ENCODE measurements around the gene SSR4. TPM values are rescaled to one million over a fixed set of nuclear protein-coding genes. Genes with fewer than 3 reads are reported as not detected.

Gene SSR4
- total RNA-seq, 1 experiment from 2014 or later = 179 TPM

GRCh38 chrX:153800177-153800722 lies 5.8 kb downstream of the SSR4 start:
- no peak overlapping the region for H2BK15ac ChIP-seq (ENCODE audit: low read depth, low read length)
- no peaks in the 10 kb centered on the region for H3K27me3 ChIP-seq (ENCODE audit: insufficient read depth, low read length)
- no peak overlapping the region for H3T11ph ChIP-seq (ENCODE audit: low read length)
- no peak overlapping the region for H4K5ac ChIP-seq (ENCODE audit: insufficient read length, low read depth, low read length)
- no peak overlapping the region for H3K4ac ChIP-seq (ENCODE audit: low read depth, low read length)
- no peak overlapping the region for H3K9ac ChIP-seq (ENCODE audit: extremely low read depth, insufficient read length, low read length)
- no peak overlapping the region for H2BK20ac ChIP-seq (ENCODE audit: low read depth, low read length, poor library complexity, severe bottlenecking)
- H4K8ac ChIP-seq (replicated peaks; ENCODE audit: insufficient read length, low read depth, low read length) = no peak overlapping the region
- peaks cover 55 to 75% of the 10 kb centered on the region in 2 experiments for H3K9me3 Mint-ChIP-seq
- H3K23me2 ChIP-seq (ENCODE audit: insufficient read length, low read depth, low read length, poor library complexity, severe bottlenecking) = no peaks in the 10 kb centered on the region
- H4K91ac ChIP-seq (ENCODE audit: insufficient read length, low read depth, low read length) = no peak overlapping the region
- peaks cover 15% of the 10 kb centered on the region for H3K9me3 ChIP-seq (ENCODE audit: control insufficient read depth, low read depth, low read length)
- no peak overlapping the region for H3K56ac ChIP-seq (ENCODE audit: insufficient read length, low read depth, low read length)
- no peak overlapping the region for H3K14ac ChIP-seq (ENCODE audit: insufficient read depth, low read length)
- TF ChIP-seq, protein P1, sequence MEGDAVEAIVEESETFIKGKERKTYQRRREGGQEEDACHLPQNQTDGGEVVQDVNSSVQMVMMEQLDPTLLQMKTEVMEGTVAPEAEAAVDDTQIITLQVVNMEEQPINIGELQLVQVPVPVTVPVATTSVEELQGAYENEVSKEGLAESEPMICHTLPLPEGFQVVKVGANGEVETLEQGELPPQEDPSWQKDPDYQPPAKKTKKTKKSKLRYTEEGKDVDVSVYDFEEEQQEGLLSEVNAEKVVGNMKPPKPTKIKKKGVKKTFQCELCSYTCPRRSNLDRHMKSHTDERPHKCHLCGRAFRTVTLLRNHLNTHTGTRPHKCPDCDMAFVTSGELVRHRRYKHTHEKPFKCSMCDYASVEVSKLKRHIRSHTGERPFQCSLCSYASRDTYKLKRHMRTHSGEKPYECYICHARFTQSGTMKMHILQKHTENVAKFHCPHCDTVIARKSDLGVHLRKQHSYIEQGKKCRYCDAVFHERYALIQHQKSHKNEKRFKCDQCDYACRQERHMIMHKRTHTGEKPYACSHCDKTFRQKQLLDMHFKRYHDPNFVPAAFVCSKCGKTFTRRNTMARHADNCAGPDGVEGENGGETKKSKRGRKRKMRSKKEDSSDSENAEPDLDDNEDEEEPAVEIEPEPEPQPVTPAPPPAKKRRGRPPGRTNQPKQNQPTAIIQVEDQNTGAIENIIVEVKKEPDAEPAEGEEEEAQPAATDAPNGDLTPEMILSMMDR (conservative IDR thresholded peaks at IDR 0.05) = no peak
- no peaks in the 10 kb centered on the region for H3K79me2 ChIP-seq (ENCODE audit: insufficient read depth, low read length)
- H2BK12ac ChIP-seq (ENCODE audit: insufficient read length, low read depth, low read length) = no peak overlapping the region
- no peaks in the 10 kb centered on the region for H3K79me1 ChIP-seq (ENCODE audit: insufficient read depth, low read depth, low read length, poor library complexity, severe bottlenecking)
- no peaks in the 10 kb centered on the region for H4K20me1 ChIP-seq (ENCODE audit: control insufficient read depth, insufficient read depth, insufficient read length)
- no CpG with 5 or more reads among the region's 16 CpGs for WGBS (ENCODE audit: extremely low coverage, insufficient read length, low lambda C conversion rate)
- H3K27ac ChIP-seq (ENCODE audit: insufficient read length, low read depth, low read length) = no peak overlapping the region
- no peak overlapping the region for H3K23ac ChIP-seq (ENCODE audit: insufficient read length, low read depth, low read length)
- H2AFZ ChIP-seq (ENCODE audit: low read length) = no peak overlapping the region
- H3K27ac Mint-ChIP-seq = no peak overlapping the region; a peak in 1 of 7 replicates
- no peak overlapping the region for H2AK5ac ChIP-seq (ENCODE audit: insufficient read length, low read length)
- H3K27me3 Mint-ChIP-seq (ENCODE audit: low read depth) = peaks cover 2% of the 10 kb centered on the region; the same call in 1 of the 2 replicates
- no peak overlapping the region for H2BK5ac ChIP-seq (ENCODE audit: insufficient read length, low read length)
- no peak for DNase-seq
- H3K4me3 Mint-ChIP-seq = no peak overlapping the region
- H2BK120ac ChIP-seq (ENCODE audit: low read depth, low read length, poor library complexity, severe bottlenecking) = no peak overlapping the region
- H3K4me1 Mint-ChIP-seq = peaks cover 0 to 6% of the 10 kb centered on the region in 2 experiments; a peak in 2 of 4 replicates
- H3K36me3 Mint-ChIP-seq (ENCODE audit: insufficient read depth in 1 of 3, low read depth in 3 of 3) = peaks cover 28 to 48% (median 31%) of the 10 kb centered on the region in 3 experiments
- no peak overlapping the region for H3K4me2 ChIP-seq (ENCODE audit: insufficient read depth, insufficient read length, low read length)
- no peaks in the 10 kb centered on the region for H3K4me1 ChIP-seq (ENCODE audit: insufficient read depth, low read length)
- H3K18ac ChIP-seq (ENCODE audit: insufficient read length, low read depth, low read length) = no peak overlapping the region

Measured in H9 (cell line).